GM12872 (cell line): ENCODE data around the gene HSPA1B.

Experiments
- CTCF ChIP-seq: IDR thresholded peaks from 3 replicates; pipeline ENCODE4 v1.5.1; 2011; ENCODE audit warnings: low read depth, mild to moderate bottlenecking, low read length, moderate library complexity; ENCODE audit not compliant: insufficient read depth

Gene HSPA1B

GRCh38 chr6:31827286-31828079 lies at the start of gene HSPA1B:
Gene HSPA1B (plus strand): TSS chr6:31827738. CDS start chr6:31827951, 213 bp downstream.
- no peak for TF ChIP-seq CTCF

- TF ChIP-seq CTCF = no peak
These were observed 49.3 kb upstream of the HSPA1B start for GRCh38 chr6:31778193-31778592.

GRCh38 chr6:31778999-31779885 lies 48.3 kb upstream of the HSPA1B start:
- TF ChIP-seq CTCF = no peak

GRCh38 chr6:31779908-31780307 lies 47.6 kb upstream of the HSPA1B start:
- TF ChIP-seq CTCF = no peak

GRCh38 chr6:31780507-31781243 lies 46.9 kb upstream of the HSPA1B start:
- TF ChIP-seq CTCF = no peak

- TF ChIP-seq CTCF = no peak
These were observed 46.1 kb upstream of the HSPA1B start for GRCh38 chr6:31781244-31782125.
